AG09309 (cell line): Measurements from ENCODE around the gene ST7.
A peak's percentile ranks its signal among the peaks of the same experiment; 100 is the strongest.

Experiments used
- DNase-seq: peaks from one replicate; pipeline ENCODE4 v3.0.0-alpha.2; 2010; ENCODE audit warnings: low read depth
- H3K4me3 ChIP-seq: 2 replicates; pipeline ENCODE4 v1.5.1; 2011; ENCODE audit warnings: mild to moderate bottlenecking, low read depth, low read length, moderate library complexity; ENCODE audit not compliant: control insufficient read depth
- CTCF ChIP-seq: IDR thresholded peaks from 2 replicates; pipeline ENCODE4 v1.5.1; 2011; ENCODE audit warnings: mild to moderate bottlenecking, low read depth, low read length, inconsistent platforms; ENCODE audit not compliant: insufficient read depth, control insufficient read depth; ENCODE audit errors: missing control alignments

ST7 gene

GRCh38 chr7:117053432-117053831 is 100.1 kb downstream of the ST7 start:
- TF ChIP-seq CTCF, result no peak
- H3K4me3 ChIP-seq, result no peak overlapping the region
- no peak for DNase-seq

- H3K4me3 ChIP-seq, result no peak overlapping the region
- peak; percentile 5 for DNase-seq
- no peak for TF ChIP-seq CTCF
Measured at GRCh38 chr7:117061751-117062150, 108.5 kb downstream of the ST7 start.

- TF ChIP-seq CTCF, result no peak
- no peak overlapping the region for H3K4me3 ChIP-seq
- no peak for DNase-seq
Measured at GRCh38 chr7:117062300-117062699, 109.0 kb downstream of the ST7 start.

- DNase-seq, result no peak
- TF ChIP-seq CTCF, result no peak
- H3K4me3 ChIP-seq, result no peak overlapping the region
Measured at GRCh38 chr7:117064688-117065087, 111.4 kb downstream of the ST7 start.

GRCh38 chr7:117065571-117066150 is 112.4 kb downstream of the ST7 start:
- no peak for TF ChIP-seq CTCF
- DNase-seq, result no peak
- H3K4me3 ChIP-seq, result no peak overlapping the region

GRCh38 chr7:117066668-117067067 is 113.4 kb downstream of the ST7 start:
- TF ChIP-seq CTCF, result no peak
- DNase-seq, result peak; percentile 1
- H3K4me3 ChIP-seq, result no peak overlapping the region

GRCh38 chr7:117067340-117067739 is 114.0 kb downstream of the ST7 start:
- no peak for DNase-seq

More at GRCh38 chr7:117067340-117067739, 114.0 kb downstream of the ST7 start:
- TF ChIP-seq CTCF, result no peak
- no peak overlapping the region for H3K4me3 ChIP-seq
